NCI-H2227 (cell line): ENCODE data around the gene LENG9.
"Not testable (repeated sequence)": the region's sequence is repeated elsewhere in the genome, so short reads cannot be mapped to it uniquely, and the experiment has no call there.

ENCODE experiments used
- DNase-seq: peaks from one replicate; lab custom pipeline; 2025; ENCODE audit not compliant: unreplicated experiment; lab: John Stamatoyannopoulos, UW

LENG9 gene

GRCh38 chr19:54480051-54480450, 16.5 kb upstream of the LENG9 start:
- DNase-seq: no peak

- DNase-seq: peak; percentile 82
Observed at GRCh38 chr19:54478677-54479266, 15.2 kb upstream of the LENG9 start.

- DNase-seq: no peak
Observed at GRCh38 chr19:54477650-54478049, 14.1 kb upstream of the LENG9 start.

GRCh38 chr19:54475706-54476105, 12.1 kb upstream of the LENG9 start:
- DNase-seq: no peak

GRCh38 chr19:54473892-54474372, 10.4 kb upstream of the LENG9 start:
- no peak for DNase-seq

GRCh38 chr19:54473071-54473891, 9.7 kb upstream of the LENG9 start, which contains the start of gene CDC42EP5:
Gene CDC42EP5 (minus strand): TSS chr19:54473296. CDS start chr19:54465547, 7,749 bp downstream.
- peak; percentile 51 for DNase-seq

- no peak for DNase-seq
Observed at GRCh38 chr19:54470991-54471782, 7.6 kb upstream of the LENG9 start.

GRCh38 chr19:54470276-54470887, 6.8 kb upstream of the LENG9 start:
- DNase-seq: no peak

- peak; percentile 62 for DNase-seq
Observed at GRCh38 chr19:54469496-54469934, 5.9 kb upstream of the LENG9 start.

GRCh38 chr19:54466110-54466480, 2.5 kb upstream of the LENG9 start:
- DNase-seq: not testable (repeated sequence)

- peak; percentile 71 for DNase-seq
Observed at GRCh38 chr19:54465426-54466109, 2.0 kb upstream of the LENG9 start.

GRCh38 chr19:54464630-54465425, 1.2 kb upstream of the LENG9 start:
- peak; percentile 96 for DNase-seq

GRCh38 chr19:54464044-54464629, 559 bp upstream of the LENG9 start:
- peak; percentile 96 for DNase-seq

GRCh38 chr19:54462655-54463530, 685 bp downstream of the LENG9 start:
- DNase-seq: no peak

GRCh38 chr19:54462047-54462654, 1.4 kb downstream of the LENG9 start:
- no peak for DNase-seq

GRCh38 chr19:54461613-54462012, 2.0 kb downstream of the LENG9 start:
- no peak for DNase-seq

GRCh38 chr19:54461210-54461609, 2.4 kb downstream of the LENG9 start:
- DNase-seq: no peak
